Measurements from ENCODE around the gene MORC4. TPM values are rescaled to one million over a fixed set of nuclear protein-coding genes. Genes with fewer than 3 reads are reported as not detected.
A peak's percentile ranks its signal among the peaks of the same experiment; 100 is the strongest.

Gene MORC4
- total RNA-seq, 1 donor from 2014 or later: 10.8 TPM

GRCh38 chrX:106912864-106913263, 87.1 kb downstream of the MORC4 start:
- no peak overlapping the region for H3K4me3 ChIP-seq
- no peak for DNase-seq
- no peaks in the 10 kb centered on the region for H3K36me3 ChIP-seq
- H3K27me3 ChIP-seq (ENCODE audit: low read depth): no peaks in the 10 kb centered on the region
- H3K9me3 ChIP-seq: no peaks in the 10 kb centered on the region
- TF ChIP-seq CTCF (IDR thresholded peaks at IDR 0.05): no peak
- no peak for ATAC-seq
- intact Hi-C loops (cut with DNase I): no loop called here
- H3K4me1 ChIP-seq: no peaks in the 10 kb centered on the region
- H3K27ac ChIP-seq: no peak overlapping the region

- Histone ChIP-seq H3K27me3 (ENCODE audit: low read depth) (no peaks in the 10 kb centered on the region), H3K4me1 (no peaks in the 10 kb centered on the region), H3K4me3 (no peak overlapping the region), H3K27ac (no peak overlapping the region), H3K9me3 (no peaks in the 10 kb centered on the region), H3K36me3 (no peaks in the 10 kb centered on the region)
- DNase-seq (no peak), ATAC-seq (peak in 1 of 2 donors; percentile 28)
- intact Hi-C loops (cut with DNase I): no loop called here
- no peak for TF ChIP-seq CTCF (IDR thresholded peaks at IDR 0.05)
Observed at GRCh38 chrX:106906361-106906760, 93.7 kb downstream of the MORC4 start.

- no peak for TF ChIP-seq CTCF (IDR thresholded peaks at IDR 0.05)
- DNase-seq (no peak), ATAC-seq (no peak)
- H3K36me3 ChIP-seq: no peaks in the 10 kb centered on the region
- no peaks in the 10 kb centered on the region for H3K4me1 ChIP-seq
- H3K4me3 ChIP-seq: no peak overlapping the region
- H3K27me3 ChIP-seq (ENCODE audit: low read depth): no peaks in the 10 kb centered on the region
- no peak overlapping the region for H3K27ac ChIP-seq
- no peaks in the 10 kb centered on the region for H3K9me3 ChIP-seq
- intact Hi-C loops (cut with DNase I): no loop called here
Observed at GRCh38 chrX:106905064-106905708, 94.8 kb downstream of the MORC4 start.

GRCh38 chrX:106903856-106904528, 96.0 kb downstream of the MORC4 start:
- H3K27ac ChIP-seq: no peak overlapping the region
- intact Hi-C loops (cut with DNase I): no loop called here
- ATAC-seq: no peak
- no peaks in the 10 kb centered on the region for H3K36me3 ChIP-seq
- no peaks in the 10 kb centered on the region for H3K4me1 ChIP-seq
- TF ChIP-seq CTCF (IDR thresholded peaks at IDR 0.05): no peak
- no peak for DNase-seq
- H3K27me3 ChIP-seq (ENCODE audit: low read depth): no peaks in the 10 kb centered on the region
- H3K9me3 ChIP-seq: no peaks in the 10 kb centered on the region
- H3K4me3 ChIP-seq: no peak overlapping the region

GRCh38 chrX:106903291-106903824, 96.7 kb downstream of the MORC4 start, which contains the start of gene RIPPLY1:
TSS of gene RIPPLY1 (minus strand) at chrX:106903341. CDS start at chrX:106903287, 54 bp downstream.
- DNase-seq (no peak), ATAC-seq (no peak)
- Histone ChIP-seq H3K27ac (no peak within 1 kb of the TSS), H3K36me3 (no peaks in the 10 kb centered on the region), H3K4me3 (no peak within 1 kb of the TSS), H3K27me3 (ENCODE audit: low read depth) (no peaks in the 10 kb centered on the region), H3K4me1 (no peaks in the 10 kb centered on the region), H3K9me3 (no peaks in the 10 kb centered on the region)
- intact Hi-C loops (cut with DNase I): no loop called here
- TF ChIP-seq CTCF (IDR thresholded peaks at IDR 0.05): no peak

All from lower lobe of right lung (tissue), 2 donors.